Epithelial cell of esophagus (primary cell): ENCODE measurements around the gene GGTA1.
A peak's percentile ranks its signal among the peaks of the same experiment; 100 is the strongest.
"Not testable (repeated sequence)": the region's sequence is repeated elsewhere in the genome, so short reads cannot be mapped to it uniquely, and the experiment has no call there.

Experiments used
- DNase-seq: peaks from one replicate; pipeline ENCODE4 v3.0.0; 2010; ENCODE audit warnings: low read depth
- H3K4me3 ChIP-seq: 2 replicates; pipeline ENCODE4 v1.5.1; 2011; ENCODE audit warnings: mild to moderate bottlenecking, low read length, control low read depth
- CTCF ChIP-seq: IDR thresholded peaks from 2 replicates; pipeline ENCODE4 v1.5.1; 2011; ENCODE audit warnings: low read depth, mild to moderate bottlenecking, low read length, control low read depth, inconsistent platforms; ENCODE audit not compliant: insufficient read depth; ENCODE audit errors: missing control alignments

Gene GGTA1

GRCh38 chr9:121463026-121463807 is 36.4 kb downstream of the GGTA1 start:
- no peak overlapping the region for H3K4me3 ChIP-seq
- TF ChIP-seq CTCF: peak; percentile 70
- DNase-seq: peak; percentile 14

GRCh38 chr9:121459513-121459912 is 40.1 kb downstream of the GGTA1 start:
- no peak overlapping the region for H3K4me3 ChIP-seq
- no peak for TF ChIP-seq CTCF
- no peak for DNase-seq

GRCh38 chr9:121458449-121458848 is 41.2 kb downstream of the GGTA1 start:
- not testable (repeated sequence) for DNase-seq

GRCh38 chr9:121455527-121456239 is 44.0 kb downstream of the GGTA1 start:
- no peak for DNase-seq
- no peak overlapping the region for H3K4me3 ChIP-seq
- TF ChIP-seq CTCF: no peak

More at GRCh38 chr9:121458449-121458848, 41.2 kb downstream of the GGTA1 start:
- H3K4me3 ChIP-seq: not testable (repeated sequence)

- H3K4me3 ChIP-seq: no peak overlapping the region
- TF ChIP-seq CTCF: no peak
- no peak for DNase-seq
Observed at GRCh38 chr9:121454972-121455371, 44.7 kb downstream of the GGTA1 start.

- no peak overlapping the region for H3K4me3 ChIP-seq
- no peak for TF ChIP-seq CTCF
- no peak for DNase-seq
Observed at GRCh38 chr9:121453232-121453892, 46.3 kb downstream of the GGTA1 start.

GRCh38 chr9:121452085-121452484 is 47.6 kb downstream of the GGTA1 start:
- no peak for TF ChIP-seq CTCF
- DNase-seq: no peak
- H3K4me3 ChIP-seq: no peak overlapping the region
